Stimulated activated CD8-positive, alpha-beta memory T cell treated with anti-CD3 and anti-CD28 coated beads, Interleukin-15, amount 100 ng/mL, for 48 hours (primary cell): ENCODE measurements around the gene RASGEF1C.
"Not testable (repeated sequence)": the region's sequence is repeated elsewhere in the genome, so short reads cannot be mapped to it uniquely, and the experiment has no call there.

Source experiments
- DNase-seq, 2 donors: peaks; one replicate each; pipeline ENCODE4 v3.0.0-alpha.2; 2020; ENCODE audit warnings: low read depth in 2 of 2

The RASGEF1C gene

GRCh38 chr5:180136630-180137381, 72.2 kb downstream of the RASGEF1C start:
- DNase-seq: no peak

- DNase-seq: no peak
These were observed 72.9 kb downstream of the RASGEF1C start for GRCh38 chr5:180135967-180136629.

GRCh38 chr5:180135128-180135955, 73.7 kb downstream of the RASGEF1C start:
- peak; percentile 46 to 55 for DNase-seq

GRCh38 chr5:180133971-180134508, 75.0 kb downstream of the RASGEF1C start:
- DNase-seq: no peak

- DNase-seq: no peak
These were observed 75.5 kb downstream of the RASGEF1C start for GRCh38 chr5:180133551-180133950.

- DNase-seq: no peak
These were observed 76.0 kb downstream of the RASGEF1C start for GRCh38 chr5:180133060-180133459.

- DNase-seq: no peak
These were observed 77.9 kb downstream of the RASGEF1C start for GRCh38 chr5:180130876-180131740.

- no peak for DNase-seq
These were observed 78.6 kb downstream of the RASGEF1C start for GRCh38 chr5:180130291-180130869.

- DNase-seq: no peak
These were observed 79.5 kb downstream of the RASGEF1C start for GRCh38 chr5:180129291-180130190.

- no peak for DNase-seq
These were observed 80.2 kb downstream of the RASGEF1C start for GRCh38 chr5:180128671-180129261.

- DNase-seq: no peak
These were observed 81.0 kb downstream of the RASGEF1C start for GRCh38 chr5:180127682-180128670.

- peak in 1 of 2 donors; percentile 18 for DNase-seq
These were observed 82.0 kb downstream of the RASGEF1C start for GRCh38 chr5:180126716-180127681.

- DNase-seq: not testable (repeated sequence)
These were observed 82.9 kb downstream of the RASGEF1C start for GRCh38 chr5:180126156-180126555.

- not testable (repeated sequence) for DNase-seq
These were observed 84.3 kb downstream of the RASGEF1C start for GRCh38 chr5:180124662-180125061.

- DNase-seq: no peak
These were observed 86.1 kb downstream of the RASGEF1C start for GRCh38 chr5:180122875-180123274.

- no peak for DNase-seq
These were observed 87.1 kb downstream of the RASGEF1C start for GRCh38 chr5:180121826-180122413.
